ENCODE measurements around the gene TSPAN2. TPM values are rescaled to one million over a fixed set of nuclear protein-coding genes. Genes with fewer than 3 reads are reported as not detected.

Gene TSPAN2
- total and polyA plus RNA-seq, 10 donors, result 0.59 to 14.7 (median 4.8) TPM

GRCh38 chr1:115068826-115069585 lies 20.3 kb downstream of the TSPAN2 start:
- no peak for DNase-seq
- peaks cover 0 to 3% (median 0%) of the 10 kb centered on the region in 7 donors for H3K27me3 ChIP-seq (replicated peaks in 1 of 7)
- WGBS, 5 donors, result 80 to 85% (median 84%) methylated on average over 12 of the region's 12 CpGs
- no peak overlapping the region for H3K4me3 ChIP-seq
- TF ChIP-seq POLR2AphosphoS5 (IDR thresholded peaks at IDR 0.05) (no peak), CTCF (IDR thresholded peaks at IDR 0.05 in 8 of 11, conservative IDR thresholded peaks at IDR 0.05 in 3 of 11) (no peak), POLR2A (IDR thresholded peaks at IDR 0.05) (no peak)
- peaks cover 0 to 47% (median 0%) of the 10 kb centered on the region in 6 donors for H3K36me3 ChIP-seq
- H3K4me1 ChIP-seq, result no peaks in the 10 kb centered on the region
- no peaks in the 10 kb centered on the region for H3K9me3 ChIP-seq
- intact Hi-C loops (cut with DNase I; ENCODE audit: low total_unique reads), result no loop called here
- H3K27ac ChIP-seq, result no peak overlapping the region

- intact Hi-C loops (cut with DNase I; ENCODE audit: low total_unique reads), result no loop called here
- WGBS, 5 donors, result 87 to 94% (median 92%) methylated on average over 5 to 8 of the region's 8 CpGs
- Histone ChIP-seq H3K4me3 (no peak overlapping the region), H3K27ac (no peak overlapping the region), H3K9me3 (peaks cover 0 to 4% (median 0%) of the 10 kb centered on the region in 8 donors), H3K4me1 (peaks cover 0 to 13% (median 10%) of the 10 kb centered on the region in 6 donors), H3K36me3 (peaks cover 0 to 42% (median 0%) of the 10 kb centered on the region in 6 donors), H3K27me3 (replicated peaks in 1 of 7) (no peaks in the 10 kb centered on the region)
- DNase-seq, result no peak
- TF ChIP-seq POLR2AphosphoS5 (IDR thresholded peaks at IDR 0.05) (no peak), POLR2A (IDR thresholded peaks at IDR 0.05) (no peak), CTCF (IDR thresholded peaks at IDR 0.05 in 8 of 11, conservative IDR thresholded peaks at IDR 0.05 in 3 of 11) (no peak)
Observed at GRCh38 chr1:115067161-115067859, 22.0 kb downstream of the TSPAN2 start.

- H3K4me3 ChIP-seq, result no peak overlapping the region
Observed at GRCh38 chr1:115065021-115065420, 24.3 kb downstream of the TSPAN2 start.

More at GRCh38 chr1:115065021-115065420, 24.3 kb downstream of the TSPAN2 start:
- H3K4me1 ChIP-seq, result peaks cover 0 to 23% (median 13%) of the 10 kb centered on the region in 6 donors
- no peaks in the 10 kb centered on the region for H3K27me3 ChIP-seq (replicated peaks in 1 of 7)
- DNase-seq, result no peak
- WGBS, 5 donors, result 84 to 92% (median 91%) methylated on average over 6 of the region's 6 CpGs
- intact Hi-C loops (cut with DNase I; ENCODE audit: low total_unique reads), result no loop called here
- TF ChIP-seq CTCF (IDR thresholded peaks at IDR 0.05 in 8 of 11, conservative IDR thresholded peaks at IDR 0.05 in 3 of 11) (no peak), POLR2AphosphoS5 (IDR thresholded peaks at IDR 0.05) (no peak), POLR2A (IDR thresholded peaks at IDR 0.05) (no peak)
- H3K27ac ChIP-seq, result no peak overlapping the region
- peaks cover 0 to 25% (median 0%) of the 10 kb centered on the region in 6 donors for H3K36me3 ChIP-seq
- peaks cover 0 to 4% (median 0%) of the 10 kb centered on the region in 8 donors for H3K9me3 ChIP-seq
